ENCODE results near the gene KRTAP5-6. TPM values are rescaled to one million over a fixed set of nuclear protein-coding genes. Genes with fewer than 3 reads are reported as not detected.
A peak's percentile ranks its signal among the peaks of the same experiment; 100 is the strongest.

KRTAP5-6 gene
- total and polyA plus RNA-seq, 5 experiments from 2014 or later = not detected

DNA sequence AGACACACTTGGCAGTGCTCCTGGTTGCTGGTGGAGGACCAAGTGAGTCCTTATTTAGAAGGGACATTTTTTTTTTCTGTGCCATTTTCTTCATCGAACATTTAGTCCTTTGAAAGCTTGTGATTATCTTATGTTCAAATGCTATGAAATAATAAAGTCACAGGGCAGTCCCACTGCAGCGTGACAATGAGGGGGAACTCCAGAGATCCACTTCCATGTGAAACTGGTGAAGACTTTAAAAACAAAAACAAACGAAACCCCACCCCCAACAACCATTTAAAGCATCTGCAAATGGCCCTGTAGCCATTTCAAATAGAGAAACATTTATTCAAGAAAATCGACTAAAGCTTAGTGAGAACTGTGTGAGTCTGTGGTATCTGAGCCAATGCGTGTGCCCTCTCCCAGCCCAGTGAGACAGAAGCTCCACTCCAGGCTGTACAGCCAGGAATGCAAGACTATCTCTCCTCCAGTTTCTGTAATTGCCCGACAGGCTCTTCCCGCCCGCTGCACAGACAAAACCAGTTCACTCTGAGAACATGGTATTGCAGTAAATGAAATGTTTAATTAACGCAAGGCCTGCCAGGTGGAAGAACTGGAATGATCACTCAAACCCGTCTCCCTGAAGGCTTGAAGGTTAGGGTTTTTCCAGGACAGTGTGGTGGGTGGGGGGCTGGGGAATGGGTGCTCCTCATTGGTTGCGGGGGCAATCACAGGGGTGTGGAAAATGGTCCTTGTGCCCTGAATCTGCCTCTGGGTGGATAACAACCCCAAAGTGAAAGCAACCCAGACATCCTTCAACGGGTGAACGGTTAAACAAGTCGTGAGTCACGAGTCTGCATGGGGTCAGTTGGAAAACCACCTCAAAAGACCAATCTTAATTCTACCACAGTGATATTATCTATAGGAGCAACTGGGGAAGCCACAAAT, 8.4 kb downstream of the KRTAP5-6 start:
- Mint-ChIP-seq H3K27ac (no peak overlapping the region), H3K4me3 (peak overlapping the region in 2 of 10 donors; percentile 3 to 20), H3K9me3 (peaks cover 4 to 16% (median 12%) of the 10 kb centered on the region in 9 donors), H3K36me3 (peaks cover 0 to 15% (median 11%) of the 10 kb centered on the region in 3 donors), H3K4me1 (peaks cover 18 to 31% (median 22%) of the 10 kb centered on the region in 4 donors), H3K27me3 (peaks cover 0 to 9% (median 0%) of the 10 kb centered on the region in 5 donors)
- DNase-seq (no peak), ATAC-seq (no peak)
- POLR2A ChIA-PET = no interaction called here

DNA sequence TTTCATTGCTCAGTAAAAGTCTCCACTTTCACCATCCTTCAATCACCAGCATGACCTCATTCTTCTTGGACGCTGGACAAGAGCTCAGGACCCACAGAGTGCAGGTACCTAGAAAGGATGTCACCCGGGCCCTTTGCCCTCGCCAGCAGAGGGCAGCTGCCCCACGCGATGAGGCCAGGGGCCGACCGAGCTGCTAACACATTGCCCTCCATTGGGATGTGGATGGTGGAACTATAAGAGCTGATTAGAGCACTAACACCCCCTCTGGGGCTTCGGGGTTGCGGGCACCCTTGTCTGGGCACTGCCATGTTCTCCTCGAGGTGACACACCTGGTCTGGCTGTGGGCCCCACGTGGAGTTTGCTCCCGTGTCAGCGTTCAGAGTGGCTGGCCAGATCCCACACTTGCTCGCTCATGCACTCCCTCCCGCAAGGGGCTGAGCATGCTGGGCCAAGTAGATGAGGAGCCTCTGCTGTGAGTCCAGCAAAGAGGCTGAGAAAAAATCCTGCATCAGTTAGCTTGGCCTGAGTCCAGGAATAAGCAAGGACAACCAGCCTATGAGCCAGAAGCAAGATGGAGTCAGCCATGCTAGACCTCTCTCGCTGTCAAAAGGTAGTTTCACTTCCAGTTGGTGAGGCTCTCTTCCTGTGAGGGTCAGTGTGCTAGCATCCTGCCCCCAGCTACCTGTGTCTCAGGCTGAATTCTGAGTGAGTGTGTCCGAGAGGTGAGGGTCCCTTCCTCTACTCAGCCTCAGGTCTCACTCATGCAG, 9.8 kb downstream of the KRTAP5-6 start:
- Mint-ChIP-seq H3K4me3 (no peak overlapping the region), H3K9me3 (peaks cover 0 to 8% (median 5%) of the 10 kb centered on the region in 9 donors), H3K27me3 (peaks cover 0 to 9% (median 0%) of the 10 kb centered on the region in 5 donors), H3K27ac (peak overlapping the region in 2 of 10 donors; percentile 18 to 55), H3K36me3 (peaks cover 0 to 7% (median 4%) of the 10 kb centered on the region in 3 donors), H3K4me1 (peaks cover 8 to 17% (median 8%) of the 10 kb centered on the region in 4 donors)
- peak in 3 of 10 donors; percentile 17 to 21 (median 20) for DNase-seq
- POLR2A ChIA-PET = interaction anchor here (0.7 kb wide), 2 partner anchors 23 to 65 kb away, joined by 3 to 5 read pairs; no protein-coding TSS in a partner anchor
- ATAC-seq = no peak

DNA sequence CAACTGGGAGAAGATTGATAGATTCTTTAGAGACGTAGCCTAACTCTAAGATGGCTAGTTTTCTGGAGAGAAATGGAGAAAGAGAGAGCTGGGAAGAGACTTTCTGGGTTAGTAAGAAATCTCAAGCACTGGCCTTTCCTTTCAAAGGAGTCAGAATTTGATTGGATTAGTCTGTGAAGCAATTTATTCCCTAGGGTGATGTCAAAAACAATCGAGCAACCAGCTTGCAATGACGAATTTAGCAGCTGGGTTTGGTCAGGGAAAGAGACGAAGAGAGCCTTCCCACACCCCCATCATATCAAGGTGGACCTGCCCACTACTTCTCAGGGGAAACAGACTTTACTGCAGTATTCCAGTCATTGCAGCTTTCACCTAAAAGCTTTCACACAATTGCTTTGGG, 10.8 kb downstream of the KRTAP5-6 start:
- Mint-ChIP-seq H3K27me3 (peaks cover 0 to 9% (median 0%) of the 10 kb centered on the region in 5 donors), H3K4me3 (no peak overlapping the region), H3K4me1 (peaks cover 5 to 14% (median 7%) of the 10 kb centered on the region in 4 donors), H3K27ac (peak overlapping the region in 1 of 10 donors; percentile 35), H3K36me3 (peaks cover 0 to 2% (median 0%) of the 10 kb centered on the region in 3 donors), H3K9me3 (peaks cover 0 to 3% (median 0%) of the 10 kb centered on the region in 9 donors)
- DNase-seq (no peak), ATAC-seq (no peak)
- POLR2A ChIA-PET = no interaction called here

DNA sequence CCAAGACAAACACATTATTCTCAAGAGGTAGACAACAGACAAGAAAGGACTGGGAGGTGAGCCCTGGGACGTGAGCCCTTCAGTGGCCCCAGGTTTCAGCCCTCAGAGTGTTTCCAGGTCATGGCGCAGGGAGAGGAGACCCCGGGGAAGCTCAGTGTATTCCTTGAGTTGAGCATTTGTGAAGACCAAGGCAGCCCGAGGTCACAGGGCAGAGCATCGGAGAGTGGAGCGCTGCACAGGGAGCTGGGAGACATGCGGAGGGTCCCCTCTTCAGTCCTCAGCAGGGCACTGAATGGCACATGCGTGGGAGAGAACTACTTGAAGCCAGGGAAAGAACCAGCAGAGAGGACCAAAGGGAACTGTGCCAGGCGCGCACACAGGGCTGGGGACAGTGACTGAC, 11.7 kb downstream of the KRTAP5-6 start:
- H3K27ac Mint-ChIP-seq = peak overlapping the region in 1 of 10 donors; percentile 79
- H3K4me1 Mint-ChIP-seq = peaks cover 5 to 14% (median 7%) of the 10 kb centered on the region in 4 donors
- ATAC-seq (no peak), DNase-seq (no peak)
- no peak overlapping the region for H3K4me3 Mint-ChIP-seq
- H3K9me3 Mint-ChIP-seq = no peaks in the 10 kb centered on the region
- no peaks in the 10 kb centered on the region for H3K36me3 Mint-ChIP-seq
- POLR2A ChIA-PET = no interaction called here
- H3K27me3 Mint-ChIP-seq = peaks cover 0 to 9% (median 0%) of the 10 kb centered on the region in 5 donors

DNA sequence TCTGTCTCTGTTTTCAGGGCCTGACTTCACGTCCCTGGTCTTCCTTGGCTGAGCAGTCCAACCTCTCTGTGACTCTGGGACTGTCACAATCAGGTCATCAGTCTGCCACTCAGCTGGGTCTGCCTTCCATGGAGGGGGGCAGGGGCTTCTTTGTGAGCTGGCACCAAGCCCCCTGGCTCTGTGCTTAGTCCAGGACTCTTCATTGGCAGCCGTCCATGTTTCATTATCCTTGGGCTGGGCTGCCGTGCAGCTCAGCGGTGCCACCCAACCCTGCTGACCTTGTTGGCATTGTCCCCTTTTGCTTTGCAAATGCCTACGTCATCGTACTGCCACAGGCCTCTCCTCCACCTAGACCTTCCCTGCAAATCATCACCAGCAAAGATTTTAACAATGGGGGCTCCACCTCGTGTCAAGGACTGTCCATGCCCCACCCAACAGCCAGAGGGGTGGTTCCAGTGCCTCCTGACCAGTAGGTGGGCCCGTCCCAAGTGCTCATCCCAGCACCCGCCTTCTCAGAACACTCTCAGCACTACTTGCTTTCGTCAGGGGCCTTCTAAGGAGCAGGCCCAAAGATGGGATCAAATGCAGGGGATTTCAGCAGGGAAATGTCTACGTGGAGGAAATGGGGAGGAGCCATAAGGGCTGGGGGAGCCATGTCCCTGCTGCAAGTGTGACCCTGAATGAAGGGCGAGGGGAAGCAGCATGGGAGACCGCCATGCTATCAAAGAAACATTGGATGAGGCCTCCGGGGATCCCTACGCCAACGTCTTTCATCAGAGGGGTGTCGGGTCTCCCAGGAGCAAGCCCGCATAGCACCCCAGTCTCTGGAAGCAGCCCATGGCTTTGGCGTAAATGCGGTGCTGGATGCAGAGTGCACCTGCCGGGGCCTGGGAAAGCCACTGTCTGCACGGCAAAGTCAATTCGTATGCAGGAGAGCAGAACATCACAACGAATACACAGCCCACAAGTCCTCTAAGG, 18.2 kb downstream of the KRTAP5-6 start:
- H3K27me3 Mint-ChIP-seq = peaks cover 0 to 1% (median 0%) of the 10 kb centered on the region in 5 donors
- ATAC-seq (no peak), DNase-seq (no peak)
- POLR2A ChIA-PET = interaction anchor here (1.1 kb wide), 1 partner anchor 15 kb away, joined by 3 read pairs; no protein-coding TSS in a partner anchor
- H3K9me3 Mint-ChIP-seq = no peaks in the 10 kb centered on the region
- peaks cover 0 to 2% (median 0%) of the 10 kb centered on the region in 4 donors for H3K4me1 Mint-ChIP-seq
- no peaks in the 10 kb centered on the region for H3K36me3 Mint-ChIP-seq
- no peak overlapping the region for H3K4me3 Mint-ChIP-seq
- no peak overlapping the region for H3K27ac Mint-ChIP-seq

DNA sequence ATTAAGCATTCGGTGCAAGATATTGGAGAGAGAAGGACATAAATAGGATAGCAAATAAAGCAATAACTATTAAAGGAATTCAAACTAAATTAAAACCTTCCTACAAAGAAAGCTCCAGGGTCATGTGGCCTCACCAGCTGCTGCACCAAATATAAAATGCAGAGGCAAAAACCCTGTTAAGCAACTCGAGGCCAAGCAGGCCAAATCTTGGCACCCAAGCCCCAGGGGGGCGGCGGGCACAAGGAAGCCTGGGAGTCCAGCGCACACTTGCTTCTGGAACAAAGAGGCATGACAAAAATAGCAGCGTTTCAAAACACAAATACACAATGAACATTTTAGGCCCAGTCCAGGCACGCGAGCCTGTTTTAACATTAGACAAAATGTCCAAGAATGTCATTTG, 20.8 kb downstream of the KRTAP5-6 start:
- H3K9me3 Mint-ChIP-seq = no peaks in the 10 kb centered on the region
- H3K27ac Mint-ChIP-seq = no peak overlapping the region
- H3K4me3 Mint-ChIP-seq = no peak overlapping the region
- H3K27me3 Mint-ChIP-seq = no peaks in the 10 kb centered on the region
- POLR2A ChIA-PET = no interaction called here
- peaks cover 0 to 2% (median 0%) of the 10 kb centered on the region in 4 donors for H3K4me1 Mint-ChIP-seq
- ATAC-seq (no peak), DNase-seq (no peak)
- no peaks in the 10 kb centered on the region for H3K36me3 Mint-ChIP-seq

DNA sequence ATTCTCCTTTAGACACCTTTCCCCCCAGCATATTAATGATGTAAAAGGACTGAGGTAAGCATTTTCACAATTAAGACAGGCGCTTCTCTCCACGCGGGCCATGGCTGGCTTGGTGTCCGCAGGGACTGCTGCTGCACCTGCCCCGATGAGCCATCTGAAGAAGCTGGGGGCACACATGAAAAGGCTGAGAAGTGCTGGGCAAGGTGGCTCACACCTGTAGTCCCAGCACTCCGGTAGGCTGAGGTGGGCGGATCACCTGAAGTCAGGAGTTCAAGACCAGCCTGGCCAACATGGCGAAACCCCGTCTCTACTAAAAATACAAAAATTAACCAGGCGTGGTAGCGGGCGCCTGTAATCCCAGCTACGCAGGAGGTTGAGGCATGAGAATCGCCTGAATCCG, 21.3 kb downstream of the KRTAP5-6 start:
- POLR2A ChIA-PET = interaction anchor here (0.9 kb wide), 1 partner anchor 12 kb away, joined by 3 read pairs; no protein-coding TSS in a partner anchor
- peaks cover 0 to 2% (median 0%) of the 10 kb centered on the region in 4 donors for H3K4me1 Mint-ChIP-seq
- no peaks in the 10 kb centered on the region for H3K9me3 Mint-ChIP-seq
- no peak overlapping the region for H3K27ac Mint-ChIP-seq
- DNase-seq (no peak), ATAC-seq (no peak)
- no peaks in the 10 kb centered on the region for H3K36me3 Mint-ChIP-seq
- H3K27me3 Mint-ChIP-seq = no peaks in the 10 kb centered on the region
- H3K4me3 Mint-ChIP-seq = no peak overlapping the region

DNA sequence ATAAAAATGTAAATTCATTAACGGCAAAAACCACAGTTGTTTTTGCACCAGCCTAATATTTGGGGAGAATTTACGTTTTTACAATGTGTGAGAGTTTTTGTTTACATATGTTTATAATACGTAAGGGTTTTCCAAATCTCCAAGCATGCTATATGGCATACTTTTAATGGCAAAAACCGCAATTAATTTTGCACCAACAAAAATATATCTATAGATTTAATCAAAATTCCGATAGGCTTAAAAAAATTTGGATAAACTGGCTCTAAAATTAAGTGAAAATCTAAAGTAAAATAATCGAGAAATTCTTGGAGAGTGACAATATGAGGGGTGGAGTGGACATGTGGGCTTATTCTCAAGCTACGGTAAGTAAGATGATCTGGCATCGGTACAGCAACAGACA, 22.8 kb downstream of the KRTAP5-6 start:
- Mint-ChIP-seq H3K27ac (no peak overlapping the region), H3K4me3 (no peak overlapping the region), H3K4me1 (peaks cover 0 to 2% (median 0%) of the 10 kb centered on the region in 4 donors), H3K9me3 (no peaks in the 10 kb centered on the region), H3K27me3 (peaks cover 0 to 2% (median 0%) of the 10 kb centered on the region in 5 donors), H3K36me3 (no peaks in the 10 kb centered on the region)
- POLR2A ChIA-PET = no interaction called here
- DNase-seq = no peak
- no peak for ATAC-seq

DNA sequence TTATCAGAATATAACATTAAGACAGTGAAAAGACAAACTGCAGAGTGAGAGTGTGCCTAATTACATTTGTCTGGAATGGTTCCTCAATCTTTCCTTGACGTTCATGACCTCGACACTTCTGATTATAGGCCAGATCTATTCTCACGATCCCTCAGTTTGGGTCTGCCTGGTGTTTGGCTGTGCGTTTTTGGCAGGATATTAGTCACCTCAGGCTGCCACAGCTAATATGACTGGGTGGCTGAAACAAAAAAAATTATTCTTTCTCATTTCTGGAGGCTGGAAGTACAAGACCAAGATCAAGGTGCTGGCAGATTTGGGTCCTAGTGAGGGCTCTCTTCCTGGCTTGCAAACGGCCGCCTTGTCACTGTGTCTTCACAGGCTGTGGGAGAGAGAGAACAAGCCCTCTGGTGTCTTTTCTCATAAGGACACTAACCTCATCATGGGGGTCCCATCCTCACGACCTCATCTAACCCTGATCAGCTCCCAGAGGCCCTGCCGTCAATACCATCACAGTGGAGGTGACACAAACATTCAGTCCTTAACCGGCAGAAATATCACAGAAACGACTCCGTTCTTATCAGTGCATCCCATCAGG, 30.2 kb downstream of the KRTAP5-6 start:
- Mint-ChIP-seq H3K4me3 (no peak overlapping the region), H3K4me1 (peaks cover 19 to 49% (median 35%) of the 10 kb centered on the region in 4 donors), H3K27me3 (peaks cover 0 to 18% (median 7%) of the 10 kb centered on the region in 5 donors), H3K27ac (peak overlapping the region in 2 of 10 donors; percentile 24 to 66), H3K9me3 (no peaks in the 10 kb centered on the region), H3K36me3 (no peaks in the 10 kb centered on the region)
- DNase-seq (no peak), ATAC-seq (no peak)
- POLR2A ChIA-PET = no interaction called here

DNA sequence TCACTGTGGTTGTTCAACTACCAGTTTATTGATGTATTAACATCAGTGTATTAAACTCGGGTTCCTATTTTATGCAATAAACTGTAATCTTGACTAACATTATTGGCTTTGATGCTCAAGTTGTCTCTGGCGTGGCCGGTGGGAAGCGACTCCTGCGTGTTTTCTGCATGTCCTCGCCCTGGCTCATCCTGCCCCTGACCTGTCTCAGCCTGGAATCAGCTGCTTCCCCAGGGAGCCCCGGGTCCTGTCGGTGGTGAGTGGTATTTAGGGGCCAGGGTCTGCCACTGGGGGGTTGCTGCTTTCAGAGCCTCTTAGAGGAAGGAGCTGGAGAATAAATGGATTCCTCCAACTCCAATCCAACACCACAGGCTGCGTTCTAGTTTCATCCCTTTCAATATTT, 30.9 kb downstream of the KRTAP5-6 start:
- POLR2A ChIA-PET = interaction anchor here (0.7 kb wide), 1 partner anchor 44 kb away, joined by 3 read pairs; no protein-coding TSS in a partner anchor
- DNase-seq = no peak
- Mint-ChIP-seq H3K4me3 (peak overlapping the region in 5 of 10 donors; percentile 2 to 33 (median 30)), H3K4me1 (peaks cover 19 to 51% (median 38%) of the 10 kb centered on the region in 4 donors), H3K27me3 (peaks cover 0 to 19% (median 7%) of the 10 kb centered on the region in 5 donors), H3K36me3 (no peaks in the 10 kb centered on the region), H3K9me3 (no peaks in the 10 kb centered on the region), H3K27ac (no peak overlapping the region)
- ATAC-seq = no peak

DNA sequence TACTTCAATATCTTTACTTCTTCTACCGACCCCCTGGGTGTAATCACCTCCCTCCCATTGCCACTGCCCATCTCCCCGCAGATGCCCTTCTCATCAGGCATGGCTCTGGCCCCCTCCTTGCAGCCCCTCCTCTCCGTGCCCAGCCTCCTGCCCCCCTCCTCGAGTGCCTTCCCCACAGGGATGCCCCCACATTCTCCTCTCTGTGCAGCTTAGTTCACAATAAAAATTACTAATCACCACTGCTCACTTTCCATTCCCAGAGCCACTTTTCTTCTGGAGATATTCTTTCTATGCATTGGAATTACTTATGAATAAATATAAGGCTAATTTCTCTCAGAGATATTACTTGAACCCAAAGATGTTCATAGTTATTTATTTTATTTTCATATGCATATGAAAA, 31.3 kb downstream of the KRTAP5-6 start:
- H3K4me1 Mint-ChIP-seq = peaks cover 20 to 54% (median 40%) of the 10 kb centered on the region in 4 donors
- no peak for DNase-seq
- H3K27ac Mint-ChIP-seq = peak overlapping the region in 1 of 10 donors; percentile 18
- ATAC-seq = no peak
- H3K36me3 Mint-ChIP-seq = no peaks in the 10 kb centered on the region
- H3K4me3 Mint-ChIP-seq = peak overlapping the region in 6 of 10 donors; percentile 2 to 80 (median 28)
- H3K27me3 Mint-ChIP-seq = peaks cover 0 to 19% (median 7%) of the 10 kb centered on the region in 5 donors
- POLR2A ChIA-PET = interaction anchor here (0.7 kb wide), 1 partner anchor 44 kb away, joined by 3 read pairs; no protein-coding TSS in a partner anchor
- H3K9me3 Mint-ChIP-seq = no peaks in the 10 kb centered on the region

All from naive thymus-derived CD8-positive, alpha-beta T cell (primary cell).